ENCODE results near the gene ZNF132.
"Not testable (repeated sequence)": the region's sequence is repeated elsewhere in the genome, so short reads cannot be mapped to it uniquely, and the experiment has no call there.

Gene ZNF132

GRCh38 chr19:58455306-58455705 lies 15.4 kb upstream of the ZNF132 start:
- CTCF ChIA-PET, result no interaction called here
- no peak for TF ChIP-seq PKNOX1 (IDR thresholded peaks at IDR 0.05)
- TF ChIP-seq TARDBP (IDR thresholded peaks at IDR 0.05), result no peak
- TF ChIP-seq L3MBTL2 (conservative IDR thresholded peaks at IDR 0.05), result no peak
- TF ChIP-seq ELF4 (IDR thresholded peaks at IDR 0.05), result no peak
- no peak for TF ChIP-seq ZNF384 (IDR thresholded peaks at IDR 0.05)
- TF ChIP-seq LEF1 (IDR thresholded peaks at IDR 0.05; ENCODE audit: borderline replicate concordance), result no peak
- no peak for TF ChIP-seq CTBP1 (IDR thresholded peaks at IDR 0.05; ENCODE audit: borderline replicate concordance)
- no peak for TF ChIP-seq SP1 (IDR thresholded peaks at IDR 0.05)
- TF ChIP-seq BHLHE40 (IDR thresholded peaks at IDR 0.05; ENCODE audit: borderline replicate concordance), result no peak
- no peak for TF ChIP-seq FOXK2 (IDR thresholded peaks at IDR 0.05)
- no peak for TF ChIP-seq FOXM1 (IDR thresholded peaks at IDR 0.05; ENCODE audit: borderline replicate concordance)
- no peak for TF ChIP-seq HDGF (IDR thresholded peaks at IDR 0.05; ENCODE audit: borderline replicate concordance)
- no peak for TF ChIP-seq FOXA1 (IDR thresholded peaks at IDR 0.05)
- no peak for TF ChIP-seq ARNT (IDR thresholded peaks at IDR 0.05)
- TF ChIP-seq SUZ12 (IDR thresholded peaks at IDR 0.05), result no peak
- no peak for TF ChIP-seq NFRKB (IDR thresholded peaks at IDR 0.05)
- POLR2A ChIA-PET, result no interaction called here
- no peak for DNase-seq (ENCODE audit: extremely low spot score)

GRCh38 chr19:58453743-58454142 lies 13.8 kb upstream of the ZNF132 start:
- ChIA-PET POLR2A (interaction anchor here (1.3 kb wide), 1 partner anchor 13 kb away, joined by 3 read pairs; the partner anchor contains the start of gene ZNF324), CTCF (no interaction called here)
- TF ChIP-seq FOXA1 (IDR thresholded peaks at IDR 0.05), result no peak
- no peak for TF ChIP-seq BHLHE40 (IDR thresholded peaks at IDR 0.05; ENCODE audit: borderline replicate concordance)
- TF ChIP-seq NFRKB (IDR thresholded peaks at IDR 0.05), result no peak
- TF ChIP-seq PKNOX1 (IDR thresholded peaks at IDR 0.05), result no peak
- TF ChIP-seq FOXK2 (IDR thresholded peaks at IDR 0.05), result no peak
- TF ChIP-seq L3MBTL2 (conservative IDR thresholded peaks at IDR 0.05), result no peak
- no peak for TF ChIP-seq ELF4 (IDR thresholded peaks at IDR 0.05)
- DNase-seq (ENCODE audit: extremely low spot score), result no peak

GRCh38 chr19:58451358-58452101 lies 11.6 kb upstream of the ZNF132 start, which contains the start of gene ZNF324B:
ZNF324B (plus strand) TSS chr19:58451622; CDS start chr19:58453702, 2,080 bp downstream.
- CTCF ChIA-PET, result no interaction called here
- POLR2A ChIA-PET, result interaction anchor here (0.6 to 2.5 kb wide), 13 partner anchors 9 to 108 kb away, joined by 3 to 10 read pairs (median 4); partner anchors contain the start of genes ZBTB45, ZNF324, ZNF446 and ZNF584
- DNase-seq (ENCODE audit: extremely low spot score), result peak; percentile 98
- no peak for TF ChIP-seq LEF1 (IDR thresholded peaks at IDR 0.05; ENCODE audit: borderline replicate concordance)
- TF ChIP-seq L3MBTL2 (conservative IDR thresholded peaks at IDR 0.05), result peak; percentile 61
- TF ChIP-seq ELF4 (IDR thresholded peaks at IDR 0.05), result no peak
- TF ChIP-seq FOXM1 (IDR thresholded peaks at IDR 0.05; ENCODE audit: borderline replicate concordance), result no peak
- TF ChIP-seq NFRKB (IDR thresholded peaks at IDR 0.05), result no peak
- no peak for TF ChIP-seq ZNF384 (IDR thresholded peaks at IDR 0.05)
- peak; percentile 89 for TF ChIP-seq PKNOX1 (IDR thresholded peaks at IDR 0.05)
- TF ChIP-seq HDGF (IDR thresholded peaks at IDR 0.05; ENCODE audit: borderline replicate concordance), result no peak
- TF ChIP-seq FOXK2 (IDR thresholded peaks at IDR 0.05), result no peak
- TF ChIP-seq BHLHE40 (IDR thresholded peaks at IDR 0.05; ENCODE audit: borderline replicate concordance), result no peak

GRCh38 chr19:58450856-58451357 lies 11.0 kb upstream of the ZNF132 start:
- TF ChIP-seq SP1 (IDR thresholded peaks at IDR 0.05) (no peak), ZNF384 (IDR thresholded peaks at IDR 0.05) (no peak), SUZ12 (IDR thresholded peaks at IDR 0.05) (no peak), ELF4 (IDR thresholded peaks at IDR 0.05) (no peak)
- ChIA-PET POLR2A (interaction anchor here (0.6 to 2.5 kb wide), 13 partner anchors 9 to 108 kb away, joined by 3 to 10 read pairs (median 4); partner anchors contain the start of genes ZBTB45, ZNF324, ZNF446 and ZNF584), CTCF (no interaction called here)
- no peak for DNase-seq (ENCODE audit: extremely low spot score)

GRCh38 chr19:58449980-58450379 lies 10.0 kb upstream of the ZNF132 start:
- DNase-seq (ENCODE audit: extremely low spot score); CTCF ChIA-PET: not testable (repeated sequence)
- POLR2A ChIA-PET, result interaction anchor here (1.8 to 2.5 kb wide), 2 partner anchors 13 to 70 kb away, joined by 7 to 10 read pairs; partner anchors contain the start of gene ZBTB45

GRCh38 chr19:58448860-58449259 lies 8.9 kb upstream of the ZNF132 start:
- POLR2A ChIA-PET; DNase-seq (ENCODE audit: extremely low spot score): not testable (repeated sequence)

GRCh38 chr19:58442986-58443385 lies 3.0 kb upstream of the ZNF132 start:
- POLR2A ChIA-PET, result interaction anchor here (0.8 to 1.1 kb wide), 2 partner anchors 13 to 35 kb away, joined by 3 read pairs; partner anchors contain the start of gene ZNF584
- CTCF ChIA-PET; DNase-seq (ENCODE audit: extremely low spot score): not testable (repeated sequence)

More at GRCh38 chr19:58448860-58449259, 8.9 kb upstream of the ZNF132 start:
- CTCF ChIA-PET, result not testable (repeated sequence)
